HepG2 (cell line): ENCODE measurements around the gene ITCH. TPM values are rescaled to one million over a fixed set of nuclear protein-coding genes. Genes with fewer than 3 reads are reported as not detected.

Experiments
- ATAC-seq: fragments of 200-7000 bp; cut with Tn5 transposase; 3 replicates; pipeline ENCODE4 v1.9.1; 2020; ENCODE audit warnings: mild to moderate bottlenecking, moderate library complexity
- BruUV-seq: library from RNA; stranded (reverse); fragments of 400-500 nt; replicated peaks from 2 replicates; lab custom pipeline; 2021; lab: Mats Ljungman, UMichigan
- CTCF ChIA-PET: fragments of 300-600 bp; formaldehyde crosslinking; extraction: SDS; loops from one replicate; lab custom pipeline; 2021; ENCODE audit warnings: low total read pairs, inconsistent platforms, low intra/inter-chr PET ratio; lab: Yijun Ruan, JAX
- POLR2A ChIA-PET: fragments of 350-600 bp; sonication (Branson Sonifier 250); formaldehyde crosslinking; loops from one replicate; lab custom pipeline; 2020; ENCODE audit warnings: antibody characterized with exemption, inconsistent platforms; lab: Yijun Ruan, JAX
- DNase-seq: peaks from one replicate; pipeline ENCODE4 v3.0.0-alpha.2; 2015; ENCODE audit warnings: low spot score
- FAIRE-seq: peaks from 3 replicates; lab custom pipeline; 2011; peaks lifted over from hg19 to GRCh38; lab: Jason Lieb, UNC
- H2AFZ ChIP-seq: one replicate; pipeline ENCODE4 v1.6.1; 2011; ENCODE audit warnings: low read length, inconsistent platforms
- H3K27ac ChIP-seq: fragments of 300-600 bp; 3 replicates; pipeline ENCODE4 v1.8.0; 2011; ENCODE audit warnings: mixed run types, mild to moderate bottlenecking, mixed read lengths, low read length, inconsistent platforms; ENCODE audit not compliant: insufficient read depth; ENCODE audit errors: extremely low read length
- H3K27me3 ChIP-seq, 2 experiments: fragments of 200-600 bp in 1 of 2; 2 replicates in 1 of 2; 3 replicates in 1 of 2; pipeline versions ENCODE4 v1.6.0 to v1.8.0; 2011; ENCODE audit warnings: low read length in 2 of 2, mild to moderate bottlenecking in 2 of 2, moderate library complexity in 2 of 2, inconsistent platforms in 1 of 2; ENCODE audit not compliant: insufficient read depth in 2 of 2, control insufficient read depth in 1 of 2
- H3K36me3 ChIP-seq, 2 experiments: fragments of 200-600 bp in 1 of 2; replicated peaks in 1 of 2; 2 replicates in 1 of 2; 3 replicates in 1 of 2; pipeline versions ENCODE4 v1.5.1 to v1.8.0; 2011; ENCODE audit warnings: low read length in 2 of 2, inconsistent platforms in 1 of 2; ENCODE audit not compliant: insufficient read depth in 2 of 2, control insufficient read depth in 1 of 2
- H3K4me1 ChIP-seq: 2 replicates; pipeline ENCODE4 v1.5.1; 2012; ENCODE audit warnings: low read length, inconsistent platforms; ENCODE audit not compliant: insufficient read depth
- H3K4me2 ChIP-seq: 2 replicates; pipeline ENCODE4 v1.6.0; 2011; ENCODE audit warnings: low read depth, low read length, inconsistent platforms
- H3K4me3 ChIP-seq, 3 experiments: fragments of 200-600 bp in 1 of 3; sonication (generic), shearing (Covaris generic) in 1 of 3; replicated peaks in 1 of 3; 2 replicates each; pipeline ENCODE4 v1.5.1; 2011 to 2016; ENCODE audit warnings: low read length in 3 of 3, inconsistent platforms in 2 of 3, low read depth in 2 of 3, mild to moderate bottlenecking in 2 of 3, control low read depth in 1 of 3, mixed read lengths in 1 of 3; ENCODE audit not compliant: insufficient read depth in 1 of 3
- H3K79me2 ChIP-seq: one replicate; pipeline ENCODE4 v1.6.1; 2011; ENCODE audit warnings: low read length, inconsistent platforms; ENCODE audit not compliant: insufficient read depth
- H3K9ac ChIP-seq: 2 replicates; pipeline ENCODE4 v1.6.0; 2011; ENCODE audit warnings: mild to moderate bottlenecking, low read depth, low read length, inconsistent platforms; ENCODE audit not compliant: insufficient read depth
- H3K9me3 ChIP-seq: 2 replicates; pipeline ENCODE4 v1.5.1; 2012; ENCODE audit warnings: mild to moderate bottlenecking, low read length
- H4K20me1 ChIP-seq: 2 replicates; pipeline ENCODE4 v1.6.0; 2011; ENCODE audit warnings: inconsistent platforms, mild to moderate bottlenecking, low read length, moderate library complexity; ENCODE audit not compliant: insufficient read depth
- ARNT2 ChIP-seq: sonication (generic); formaldehyde crosslinking; IDR thresholded peaks from 2 replicates; pipeline ENCODE4 v1.8.0; 2022; ENCODE audit warnings: mild to moderate bottlenecking, low read depth, missing genetic modification reagents, moderate library complexity
- ESRRA ChIP-seq: sonication (generic); formaldehyde crosslinking; IDR thresholded peaks from 2 replicates; pipeline ENCODE4 v1.5.1; 2020; ENCODE audit warnings: mild to moderate bottlenecking, low read depth, missing genetic modification reagents
- HDAC6 ChIP-seq: fragments of 200-600 bp; sonication (generic); IDR thresholded peaks from 2 replicates; pipeline ENCODE4 v1.7.0; 2017; ENCODE audit warnings: mild to moderate bottlenecking, antibody characterized with exemption, low read length, low read depth
- HOXA9 ChIP-seq: sonication (generic); formaldehyde crosslinking; IDR thresholded peaks from 2 replicates; pipeline ENCODE4 v1.8.1; 2022; ENCODE audit warnings: missing genetic modification reagents, mild to moderate bottlenecking, moderate library complexity, borderline replicate concordance
- JARID2 ChIP-seq: sonication (generic); formaldehyde crosslinking; IDR thresholded peaks from 2 replicates; pipeline ENCODE4 v1.8.1; 2023; ENCODE audit warnings: missing genetic modification reagents, inconsistent platforms; ENCODE audit not compliant: insufficient replicate concordance
- JUN ChIP-seq: sonication (generic); formaldehyde crosslinking; IDR thresholded peaks from 2 replicates; pipeline ENCODE4 v1.4.0; 2020; ENCODE audit warnings: mild to moderate bottlenecking, missing genetic modification reagents
- MAFG ChIP-seq: sonication (generic); formaldehyde crosslinking; IDR thresholded peaks from 2 replicates; pipeline ENCODE4 v1.5.1; 2020; ENCODE audit warnings: mild to moderate bottlenecking, missing genetic modification reagents
- RARG ChIP-seq: sonication (generic); formaldehyde crosslinking; IDR thresholded peaks from 2 replicates; pipeline ENCODE4 v1.4.0; 2020; ENCODE audit warnings: low read depth, mild to moderate bottlenecking, missing genetic modification reagents
- RFXANK ChIP-seq: IDR thresholded peaks from 2 replicates; pipeline ENCODE4 v1.6.1; 2016
- YY1 ChIP-seq: IDR thresholded peaks from 2 replicates; pipeline ENCODE4 v1.6.1; 2011; ENCODE audit warnings: low read length, low read depth, moderate library complexity, mild to moderate bottlenecking; ENCODE audit not compliant: insufficient read depth, insufficient replicate concordance
- ZC3H13 ChIP-seq: sonication (generic); formaldehyde crosslinking; IDR thresholded peaks from 2 replicates; pipeline ENCODE4 v1.8.1; 2023; ENCODE audit warnings: mild to moderate bottlenecking, missing genetic modification reagents, moderate library complexity
- ZNF333 ChIP-seq: sonication (generic); formaldehyde crosslinking; IDR thresholded peaks from 2 replicates; pipeline ENCODE4 v1.4.0; 2020; ENCODE audit warnings: mild to moderate bottlenecking, missing genetic modification reagents, borderline replicate concordance
- ZNF547 ChIP-seq: sonication (generic); formaldehyde crosslinking; IDR thresholded peaks from 2 replicates; pipeline ENCODE4 v1.5.1; 2020; ENCODE audit warnings: mild to moderate bottlenecking, missing genetic modification reagents
- ZNF761 ChIP-seq: sonication (generic); formaldehyde crosslinking; conservative IDR thresholded peaks from 2 replicates; pipeline ENCODE4 v1.4.0; 2020; ENCODE audit warnings: mild to moderate bottlenecking, missing genetic modification reagents
- WGBS: methylation state at CpG from one replicate; pipeline ENCODE4 v1.1.6; 2017; ENCODE audit warnings: low lambda C conversion rate; 5-methylcytosine and 5-hydroxymethylcytosine counted together
- in situ Hi-C: cut with HindIII; loops from 2 replicates; pipeline ENCODE4 v1.10.0; 2017; ENCODE audit warnings: low pct_unique_long_range_greater_than_20kb; ENCODE audit not compliant: extremely low pct_ligation_motif_present
- intact Hi-C: fragments of 100-400 bp; cut with micrococcal nuclease; formaldehyde crosslinking; loops from one replicate; pipeline ENCODE4 v1.10.0; 2022; ENCODE audit not compliant: unreplicated experiment
- polyA plus RNA-seq, 8 experiments: library from polyadenylated mRNA; depleted of rRNA in 3 of 8; stranded (reverse) in 7 of 8; unstranded in 1 of 8; fragments of >200 nt; fragmentation: Illumina TruSeq in 4 of 8; extraction: Trizol in 4 of 8; gene quantifications; 2 replicates each; pipeline versions ENCODE4 v1.2.1 to v1.2.3, GENCODE V29; 2011 to 2016; ENCODE audit warnings: low read depth in 4 of 8, missing spikeins in 1 of 8, mixed read lengths in 1 of 8; ENCODE audit not compliant: insufficient read depth in 1 of 8
- total RNA-seq, 5 experiments: library from RNA; depleted of rRNA; stranded (reverse); fragments of >200 nt; fragmentation: Illumina TruSeq; extraction: Trizol; gene quantifications; 2 replicates each; pipeline ENCODE4 v1.2.3, GENCODE V29; 2016; ENCODE audit warnings: low read depth in 1 of 5
- TF ChIP-seq, protein P1 (sequence below): sonication (generic); formaldehyde crosslinking; IDR thresholded peaks from 2 replicates; pipeline ENCODE4 v1.4.0; 2020; ENCODE audit warnings: mild to moderate bottlenecking, missing genetic modification reagents
- TF ChIP-seq, protein P2 (sequence below): sonication (generic); formaldehyde crosslinking; IDR thresholded peaks from 2 replicates; pipeline ENCODE4 v1.4.0; 2020; ENCODE audit warnings: missing genetic modification reagents
- TF ChIP-seq, protein P3 (sequence below): sonication (generic); formaldehyde crosslinking; IDR thresholded peaks from 2 replicates; pipeline ENCODE4 v1.5.0; 2020; ENCODE audit warnings: missing genetic modification reagents, mild to moderate bottlenecking, borderline replicate concordance
- TF ChIP-seq, protein P4 (sequence below): sonication (generic); formaldehyde crosslinking; IDR thresholded peaks from 2 replicates; pipeline ENCODE4 v1.5.0; 2020; ENCODE audit warnings: mild to moderate bottlenecking, missing genetic modification reagents
- TF ChIP-seq, protein P5 (sequence below): sonication (generic); formaldehyde crosslinking; IDR thresholded peaks from 2 replicates; pipeline ENCODE4 v1.5.0; 2020; ENCODE audit warnings: missing genetic modification reagents

Gene ITCH
- total and polyA plus RNA-seq, 2 of the 13 experiments (the other 11 are each of a cell fraction or from before 2014, with no cell fraction given) = 20.5 to 112 TPM

DNA sequence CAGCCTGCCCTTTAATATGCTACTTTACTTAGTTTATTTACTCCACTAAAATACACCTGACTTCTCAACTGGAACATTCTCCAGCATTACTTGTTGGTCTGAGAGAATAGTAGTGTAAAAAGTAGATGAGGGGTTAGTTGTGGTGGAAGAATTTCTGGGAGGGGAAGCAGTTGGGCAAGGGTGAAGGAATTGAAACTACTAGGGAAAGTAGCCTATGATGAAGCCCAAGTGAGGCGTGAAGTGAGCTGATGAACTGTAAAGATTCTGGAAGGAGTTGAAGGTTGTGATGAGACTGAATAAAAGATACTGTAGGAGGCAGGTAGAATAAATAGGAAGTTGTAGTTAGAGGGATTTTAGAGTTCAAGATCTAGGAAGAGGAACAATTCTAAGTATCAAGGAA lies 72.5 kb downstream of the ITCH start:
- H2AFZ ChIP-seq = no peak overlapping the region
- peaks cover 25 to 66% of the 10 kb centered on the region in 2 experiments for H3K36me3 ChIP-seq
- intact Hi-C loops (no loop called here), in situ Hi-C loops (no loop called here)
- H3K79me2 ChIP-seq = no peaks in the 10 kb centered on the region
- no peak overlapping the region for H3K4me3 ChIP-seq
- no peaks in the 10 kb centered on the region; the same call in 1 of the 2 replicates for H4K20me1 ChIP-seq
- ATAC-seq = no peak
- ChIA-PET CTCF (no interaction called here), POLR2A (no interaction called here)
- H3K9me3 ChIP-seq = no peaks in the 10 kb centered on the region
- H3K27me3 ChIP-seq = no peaks in the 10 kb centered on the region
- H3K4me1 ChIP-seq = no peaks in the 10 kb centered on the region
- BruUV-seq = no TSS peak
- DNase-seq = no peak
- no peak for FAIRE-seq
- no peak overlapping the region for H3K4me2 ChIP-seq
- WGBS = 97% methylated on average over 1 of the region's 1 CpG
- TF ChIP-seq ARNT2 (no peak), JARID2 (CRISPR knock-in tag) (no peak), ZNF761 (CRISPR knock-in tag) (no peak), ZNF547 (CRISPR knock-in tag) (no peak), ESRRA (CRISPR knock-in tag) (no peak), JUN (CRISPR knock-in tag) (no peak), HDAC6 (no peak), RARG (CRISPR knock-in tag) (no peak), HOXA9 (CRISPR knock-in tag) (no peak), ZC3H13 (CRISPR knock-in tag) (no peak), MAFG (CRISPR knock-in tag) (no peak), ZNF333 (CRISPR knock-in tag) (no peak), RFXANK (no peak), YY1 (no peak)
- TF ChIP-seq, protein P1, sequence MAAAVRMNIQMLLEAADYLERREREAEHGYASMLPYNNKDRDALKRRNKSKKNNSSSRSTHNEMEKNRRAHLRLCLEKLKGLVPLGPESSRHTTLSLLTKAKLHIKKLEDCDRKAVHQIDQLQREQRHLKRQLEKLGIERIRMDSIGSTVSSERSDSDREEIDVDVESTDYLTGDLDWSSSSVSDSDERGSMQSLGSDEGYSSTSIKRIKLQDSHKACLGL (CRISPR knock-in tag) = no peak
- TF ChIP-seq, protein P2, sequence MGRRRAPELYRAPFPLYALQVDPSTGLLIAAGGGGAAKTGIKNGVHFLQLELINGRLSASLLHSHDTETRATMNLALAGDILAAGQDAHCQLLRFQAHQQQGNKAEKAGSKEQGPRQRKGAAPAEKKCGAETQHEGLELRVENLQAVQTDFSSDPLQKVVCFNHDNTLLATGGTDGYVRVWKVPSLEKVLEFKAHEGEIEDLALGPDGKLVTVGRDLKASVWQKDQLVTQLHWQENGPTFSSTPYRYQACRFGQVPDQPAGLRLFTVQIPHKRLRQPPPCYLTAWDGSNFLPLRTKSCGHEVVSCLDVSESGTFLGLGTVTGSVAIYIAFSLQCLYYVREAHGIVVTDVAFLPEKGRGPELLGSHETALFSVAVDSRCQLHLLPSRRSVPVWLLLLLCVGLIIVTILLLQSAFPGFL (CRISPR knock-in tag) = no peak
- TF ChIP-seq, protein P3, sequence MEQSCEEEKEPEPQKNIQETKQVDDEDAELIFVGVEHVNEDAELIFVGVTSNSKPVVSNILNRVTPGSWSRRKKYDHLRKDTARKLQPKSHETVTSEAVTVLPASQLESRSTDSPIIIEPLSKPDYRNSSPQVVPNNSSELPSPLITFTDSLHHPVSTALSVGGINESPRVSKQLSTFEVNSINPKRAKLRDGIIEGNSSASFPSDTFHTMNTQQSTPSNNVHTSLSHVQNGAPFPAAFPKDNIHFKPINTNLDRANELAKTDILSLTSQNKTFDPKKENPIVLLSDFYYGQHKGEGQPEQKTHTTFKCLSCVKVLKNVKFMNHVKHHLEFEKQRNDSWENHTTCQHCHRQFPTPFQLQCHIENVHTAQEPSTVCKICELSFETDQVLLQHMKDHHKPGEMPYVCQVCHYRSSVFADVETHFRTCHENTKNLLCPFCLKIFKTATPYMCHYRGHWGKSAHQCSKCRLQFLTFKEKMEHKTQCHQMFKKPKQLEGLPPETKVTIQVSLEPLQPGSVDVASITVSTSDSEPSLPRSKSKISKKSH (CRISPR knock-in tag) = no peak
- TF ChIP-seq, protein P4, sequence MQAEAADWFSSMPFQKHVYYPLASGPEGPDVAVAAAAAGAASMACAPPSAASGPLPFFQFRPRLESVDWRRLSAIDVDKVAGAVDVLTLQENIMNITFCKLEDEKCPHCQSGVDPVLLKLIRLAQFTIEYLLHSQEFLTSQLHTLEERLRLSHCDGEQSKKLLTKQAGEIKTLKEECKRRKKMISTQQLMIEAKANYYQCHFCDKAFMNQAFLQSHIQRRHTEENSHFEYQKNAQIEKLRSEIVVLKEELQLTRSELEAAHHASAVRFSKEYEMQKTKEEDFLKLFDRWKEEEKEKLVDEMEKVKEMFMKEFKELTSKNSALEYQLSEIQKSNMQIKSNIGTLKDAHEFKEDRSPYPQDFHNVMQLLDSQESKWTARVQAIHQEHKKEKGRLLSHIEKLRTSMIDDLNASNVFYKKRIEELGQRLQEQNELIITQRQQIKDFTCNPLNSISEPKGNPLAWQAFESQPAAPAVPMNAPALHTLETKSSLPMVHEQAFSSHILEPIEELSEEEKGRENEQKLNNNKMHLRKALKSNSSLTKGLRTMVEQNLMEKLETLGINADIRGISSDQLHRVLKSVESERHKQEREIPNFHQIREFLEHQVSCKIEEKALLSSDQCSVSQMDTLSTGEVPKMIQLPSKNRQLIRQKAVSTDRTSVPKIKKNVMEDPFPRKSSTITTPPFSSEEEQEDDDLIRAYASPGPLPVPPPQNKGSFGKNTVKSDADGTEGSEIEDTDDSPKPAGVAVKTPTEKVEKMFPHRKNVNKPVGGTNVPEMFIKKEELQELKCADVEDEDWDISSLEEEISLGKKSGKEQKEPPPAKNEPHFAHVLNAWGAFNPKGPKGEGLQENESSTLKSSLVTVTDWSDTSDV (CRISPR knock-in tag) = no peak
- TF ChIP-seq, protein P5, sequence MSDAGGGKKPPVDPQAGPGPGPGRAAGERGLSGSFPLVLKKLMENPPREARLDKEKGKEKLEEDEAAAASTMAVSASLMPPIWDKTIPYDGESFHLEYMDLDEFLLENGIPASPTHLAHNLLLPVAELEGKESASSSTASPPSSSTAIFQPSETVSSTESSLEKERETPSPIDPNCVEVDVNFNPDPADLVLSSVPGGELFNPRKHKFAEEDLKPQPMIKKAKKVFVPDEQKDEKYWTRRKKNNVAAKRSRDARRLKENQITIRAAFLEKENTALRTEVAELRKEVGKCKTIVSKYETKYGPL = no peak
- no peak overlapping the region for H3K27ac ChIP-seq
- H3K9ac ChIP-seq = no peak overlapping the region
